Lung (tissue), 12 donors: ENCODE measurements around the gene ABCA4. TPM values are rescaled to one million over a fixed set of nuclear protein-coding genes. Genes with fewer than 3 reads are reported as not detected.

Experiments
- ATAC-seq: fragments of 200-7000 bp; cut with Tn5 transposase; one replicate; pipeline ENCODE4 v1.9.1; 2020; ENCODE audit warnings: moderate number of reproducible peaks; ENCODE audit not compliant: insufficient read depth, low FRiP score
- DNase-seq, 3 donors: peaks; one replicate each; pipeline ENCODE4 v3.0.0-alpha.2; 2013 to 2017
- H3K27ac ChIP-seq, 2 donors: one replicate each; pipeline ENCODE4 v1.5.1; 2013; ENCODE audit warnings: mild to moderate bottlenecking in 2 of 2, moderate library complexity in 2 of 2, control low read depth in 1 of 2, inconsistent platforms in 1 of 2, low read depth in 1 of 2, low read length in 1 of 2
- H3K27me3 ChIP-seq, 3 donors: one replicate each; pipeline ENCODE4 v1.5.1; 2013; ENCODE audit warnings: low read length in 2 of 3; ENCODE audit not compliant: control insufficient read depth in 3 of 3, insufficient read depth in 3 of 3
- H3K36me3 ChIP-seq, 4 donors: one replicate each; pipeline ENCODE4 v1.5.1; 2013; ENCODE audit warnings: low read length in 4 of 4, mild to moderate bottlenecking in 1 of 4, moderate library complexity in 1 of 4; ENCODE audit not compliant: control insufficient read depth in 4 of 4, insufficient read depth in 4 of 4
- H3K4me1 ChIP-seq, 5 donors: one replicate each; pipeline ENCODE4 v1.5.1; 2013; ENCODE audit warnings: low read length in 5 of 5, mild to moderate bottlenecking in 2 of 5, moderate library complexity in 1 of 5; ENCODE audit not compliant: control insufficient read depth in 5 of 5, insufficient read depth in 5 of 5
- H3K4me3 ChIP-seq: one replicate; pipeline ENCODE4 v1.5.1; 2013; ENCODE audit warnings: mild to moderate bottlenecking, control low read depth, moderate library complexity
- H3K9ac ChIP-seq, 2 donors: one replicate each; pipeline ENCODE4 v1.5.1; 2013; ENCODE audit warnings: low read length in 2 of 2, control low read depth in 1 of 2; ENCODE audit not compliant: insufficient read depth in 1 of 2
- H3K9me3 ChIP-seq, 4 donors: one replicate each; pipeline ENCODE4 v1.5.1; 2013; ENCODE audit warnings: low read length in 3 of 4, mild to moderate bottlenecking in 1 of 4, moderate library complexity in 1 of 4; ENCODE audit not compliant: control insufficient read depth in 4 of 4, insufficient read depth in 3 of 4
- WGBS, 2 donors: extraction: QIAGEN DNeasy Blood & Tissue Kit; methylation state at CpG; one replicate each; pipeline ENCODE4 v1.1.7; 2013; 5-methylcytosine and 5-hydroxymethylcytosine counted together
- polyA plus RNA-seq, 2 donors: library from polyadenylated mRNA; stranded (reverse); fragments of 200-250 nt; gene quantifications; one replicate each; pipeline ENCODE4 v1.2.1, GENCODE V29; 2013
- total RNA-seq, 2 donors: library from RNA; depleted of rRNA in 1 of 2; stranded (reverse); fragments of >200 nt in 1 of 2; gene quantifications; one replicate each; pipeline ENCODE4 v1.2.1, GENCODE V29; 2014 to 2021
- TF ChIP-seq, protein P1 (sequence below): IDR thresholded peaks from 2 replicates; pipeline ENCODE4 v1.5.1; 2012; ENCODE audit warnings: mild to moderate bottlenecking; ENCODE audit errors: control extremely low read depth, extremely low read depth
- donor health status: control.
- donor health status: control.
- donor health status: Bipolar disorder and iron deficiency.
- donor health status: healthy.
- donor health status: DM: yes; HTN: yes; CAD: no.

ABCA4 gene
- total and polyA plus RNA-seq, 4 donors: 0.21 to 1.0 (median 0.67) TPM

DNA sequence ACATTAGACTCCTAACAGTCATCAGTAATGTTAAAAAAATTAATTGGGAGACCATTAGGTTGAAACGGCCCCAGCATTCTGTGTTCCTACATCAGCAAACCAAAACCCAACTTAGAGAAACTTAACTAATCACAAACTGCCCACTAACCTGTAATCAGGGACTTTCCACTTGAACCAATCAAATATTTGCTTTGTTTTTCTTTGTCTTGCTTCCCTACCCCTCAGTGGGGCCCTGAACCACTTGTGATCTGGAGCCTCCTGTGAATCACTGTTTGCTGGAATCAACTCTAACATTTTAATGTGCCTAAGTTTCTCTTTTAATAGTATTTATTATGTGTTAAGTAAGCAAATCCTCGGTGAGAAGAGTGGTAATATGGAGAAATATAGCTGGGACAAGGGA, 64.0 kb downstream of the ABCA4 start:
- Histone ChIP-seq H3K4me3 (no peak overlapping the region), H3K9ac (no peak overlapping the region), H3K9me3 (no peaks in the 10 kb centered on the region), H3K27ac (peak overlapping the region in 1 of 2 donors; percentile 51), H3K4me1 (peaks cover 0 to 5% (median 0%) of the 10 kb centered on the region in 5 donors), H3K27me3 (no peaks in the 10 kb centered on the region), H3K36me3 (no peaks in the 10 kb centered on the region)
- peak in 1 of 3 donors; percentile 41 for DNase-seq
- TF ChIP-seq, protein P1, sequence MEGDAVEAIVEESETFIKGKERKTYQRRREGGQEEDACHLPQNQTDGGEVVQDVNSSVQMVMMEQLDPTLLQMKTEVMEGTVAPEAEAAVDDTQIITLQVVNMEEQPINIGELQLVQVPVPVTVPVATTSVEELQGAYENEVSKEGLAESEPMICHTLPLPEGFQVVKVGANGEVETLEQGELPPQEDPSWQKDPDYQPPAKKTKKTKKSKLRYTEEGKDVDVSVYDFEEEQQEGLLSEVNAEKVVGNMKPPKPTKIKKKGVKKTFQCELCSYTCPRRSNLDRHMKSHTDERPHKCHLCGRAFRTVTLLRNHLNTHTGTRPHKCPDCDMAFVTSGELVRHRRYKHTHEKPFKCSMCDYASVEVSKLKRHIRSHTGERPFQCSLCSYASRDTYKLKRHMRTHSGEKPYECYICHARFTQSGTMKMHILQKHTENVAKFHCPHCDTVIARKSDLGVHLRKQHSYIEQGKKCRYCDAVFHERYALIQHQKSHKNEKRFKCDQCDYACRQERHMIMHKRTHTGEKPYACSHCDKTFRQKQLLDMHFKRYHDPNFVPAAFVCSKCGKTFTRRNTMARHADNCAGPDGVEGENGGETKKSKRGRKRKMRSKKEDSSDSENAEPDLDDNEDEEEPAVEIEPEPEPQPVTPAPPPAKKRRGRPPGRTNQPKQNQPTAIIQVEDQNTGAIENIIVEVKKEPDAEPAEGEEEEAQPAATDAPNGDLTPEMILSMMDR: no peak
- WGBS, 2 donors: 58 to 76% methylated on average over 2 of the region's 2 CpGs
- ATAC-seq: peak; percentile 44

DNA sequence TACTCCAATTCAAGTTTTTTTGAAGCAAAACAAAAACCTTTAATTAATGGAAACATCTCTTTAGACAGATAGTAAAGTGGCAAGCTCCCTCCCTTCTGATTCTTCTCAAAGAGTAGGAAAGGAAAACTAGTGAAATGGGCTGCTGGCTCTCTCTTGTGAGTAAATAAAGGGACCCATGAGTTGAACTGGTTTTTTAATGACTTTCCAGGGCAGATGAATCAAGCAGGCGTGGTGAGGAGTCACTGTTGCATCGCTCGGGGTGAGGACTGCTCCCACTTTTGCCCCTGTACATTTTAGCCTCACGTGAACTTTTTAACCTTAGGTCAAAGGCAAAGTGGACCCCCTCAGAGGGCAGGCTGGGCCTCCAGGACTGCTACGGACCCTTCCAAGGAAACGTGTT, 64.8 kb downstream of the ABCA4 start:
- H3K27me3 ChIP-seq: no peaks in the 10 kb centered on the region
- no peaks in the 10 kb centered on the region for H3K9me3 ChIP-seq
- peaks cover 0 to 3% (median 0%) of the 10 kb centered on the region in 5 donors for H3K4me1 ChIP-seq
- H3K27ac ChIP-seq: peak overlapping the region in 1 of 2 donors; percentile 4
- H3K36me3 ChIP-seq: no peaks in the 10 kb centered on the region
- no peak overlapping the region for H3K9ac ChIP-seq
- no peak overlapping the region for H3K4me3 ChIP-seq
- TF ChIP-seq, protein P1: no peak
- ATAC-seq (no peak), DNase-seq (no peak)
- WGBS, 2 donors: 88 to 94% methylated on average over 6 of the region's 6 CpGs

DNA sequence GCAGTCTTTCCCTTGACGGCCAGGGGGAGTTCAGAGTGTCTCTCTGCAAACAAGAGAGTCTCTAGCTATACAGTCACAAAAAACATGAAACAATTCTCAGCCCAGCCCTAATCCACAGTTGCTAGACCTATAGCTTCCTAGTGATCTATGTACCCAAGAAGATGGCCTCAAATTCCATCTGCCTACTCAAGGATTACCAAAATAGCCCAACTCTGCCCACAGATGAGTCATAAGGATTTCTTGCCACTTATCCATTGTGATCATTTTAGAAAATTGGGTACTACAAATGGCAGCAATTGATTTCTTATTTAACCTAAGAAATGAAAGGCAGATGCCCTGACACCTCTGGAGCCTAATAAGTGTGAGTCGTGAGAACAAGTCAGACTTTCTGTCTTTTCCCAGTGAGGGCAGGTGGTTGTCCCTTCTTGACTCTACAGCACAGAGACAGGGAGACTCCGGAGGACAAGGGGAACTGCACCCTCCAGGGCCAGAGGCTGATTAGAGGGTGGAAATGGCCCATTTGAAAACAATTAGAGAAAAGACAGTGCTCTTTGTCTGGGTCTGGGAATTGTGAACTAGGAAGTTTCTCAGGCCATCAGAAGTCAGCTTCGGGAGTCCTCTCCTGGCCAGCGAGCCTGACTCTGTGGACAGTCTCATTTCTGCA, 65.4 kb downstream of the ABCA4 start:
- ATAC-seq (no peak), DNase-seq (no peak)
- no peak overlapping the region for H3K9ac ChIP-seq
- H3K27me3 ChIP-seq: no peaks in the 10 kb centered on the region
- WGBS, 2 donors: 84 to 91% methylated on average over 5 of the region's 5 CpGs
- H3K4me1 ChIP-seq: peaks cover 0 to 3% (median 0%) of the 10 kb centered on the region in 5 donors
- TF ChIP-seq, protein P1: no peak
- H3K27ac ChIP-seq: no peak overlapping the region
- H3K36me3 ChIP-seq: no peaks in the 10 kb centered on the region
- no peak overlapping the region for H3K4me3 ChIP-seq
- no peaks in the 10 kb centered on the region for H3K9me3 ChIP-seq
